ENCODE results near the gene PTDSS2.
"Not testable (repeated sequence)": the region's sequence is repeated elsewhere in the genome, so short reads cannot be mapped to it uniquely, and the experiment has no call there.

PTDSS2 gene

DNA sequence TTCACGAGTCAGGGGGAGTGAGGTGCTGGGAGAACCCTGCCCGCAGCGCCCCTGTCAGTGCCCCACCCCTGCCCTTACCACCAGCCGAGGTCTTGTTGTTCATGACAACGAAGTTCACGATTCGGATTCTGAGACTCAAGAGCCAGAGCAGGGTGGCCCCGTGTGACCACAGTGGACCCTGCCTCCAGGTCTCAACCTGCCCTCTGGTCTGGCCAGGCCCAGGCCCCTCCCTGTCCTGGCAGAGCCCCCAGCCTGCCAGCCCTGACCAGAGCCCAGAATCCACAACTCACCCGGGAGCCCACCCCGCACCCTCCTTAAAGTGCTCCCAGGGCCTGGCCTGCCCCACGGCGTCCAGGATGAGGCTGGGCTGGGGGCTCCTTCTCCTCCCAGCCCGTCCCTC, 18.2 kb upstream of the PTDSS2 start:
- no peak for DNase-seq (ENCODE audit: low read depth in 2 of 2)

DNA sequence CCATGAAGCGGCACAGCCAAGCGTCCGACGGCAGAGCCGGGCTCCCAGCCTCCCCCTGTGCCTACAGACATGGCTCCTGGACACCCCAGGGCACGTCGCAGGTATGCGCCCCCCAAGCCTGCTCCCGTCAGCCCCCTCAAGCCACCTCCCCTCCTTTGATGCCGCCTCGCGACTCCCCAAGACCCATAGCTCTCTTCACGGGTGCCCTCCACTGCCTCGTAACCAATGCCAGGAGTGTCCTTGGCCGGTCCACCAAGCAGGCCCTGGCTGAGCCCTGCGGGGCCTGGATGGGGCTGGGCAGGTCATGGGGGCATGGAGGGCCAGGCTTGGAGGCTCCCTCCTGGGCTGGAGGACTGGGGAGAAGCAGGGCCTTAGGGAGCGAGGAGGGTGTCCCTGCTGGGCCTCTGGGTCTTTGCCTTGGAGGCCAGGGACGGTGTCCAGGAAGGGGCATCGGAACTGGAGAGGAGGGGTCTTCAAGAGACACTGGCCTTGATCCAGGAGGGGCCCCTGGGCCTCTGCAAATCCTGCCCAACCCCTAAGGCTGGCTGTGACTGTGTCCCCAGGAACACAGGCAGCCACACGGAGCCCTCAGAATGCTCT, 17.5 kb upstream of the PTDSS2 start:
- no peak for DNase-seq (ENCODE audit: low read depth in 2 of 2)

DNA sequence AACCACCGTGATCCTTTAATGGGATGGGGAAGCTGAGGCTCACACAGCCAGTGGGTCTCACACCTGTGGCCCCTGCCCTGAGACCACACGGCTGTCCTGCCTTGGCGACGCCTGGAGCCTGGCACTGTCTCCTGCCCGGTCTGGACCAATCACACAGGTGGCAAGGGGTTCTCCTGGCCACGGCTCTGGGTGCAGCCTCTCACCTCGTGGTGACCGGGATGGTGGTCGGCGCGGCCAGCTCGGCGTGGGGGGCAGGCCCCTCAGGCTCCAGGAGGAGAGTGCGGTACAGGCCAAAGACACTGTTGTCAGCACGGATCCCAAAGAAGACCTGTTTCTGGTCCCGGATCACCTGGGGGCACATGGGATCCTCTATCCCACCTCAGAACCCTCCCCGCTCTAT, 17.0 kb upstream of the PTDSS2 start:
- DNase-seq (ENCODE audit: low read depth in 2 of 2) = no peak

DNA sequence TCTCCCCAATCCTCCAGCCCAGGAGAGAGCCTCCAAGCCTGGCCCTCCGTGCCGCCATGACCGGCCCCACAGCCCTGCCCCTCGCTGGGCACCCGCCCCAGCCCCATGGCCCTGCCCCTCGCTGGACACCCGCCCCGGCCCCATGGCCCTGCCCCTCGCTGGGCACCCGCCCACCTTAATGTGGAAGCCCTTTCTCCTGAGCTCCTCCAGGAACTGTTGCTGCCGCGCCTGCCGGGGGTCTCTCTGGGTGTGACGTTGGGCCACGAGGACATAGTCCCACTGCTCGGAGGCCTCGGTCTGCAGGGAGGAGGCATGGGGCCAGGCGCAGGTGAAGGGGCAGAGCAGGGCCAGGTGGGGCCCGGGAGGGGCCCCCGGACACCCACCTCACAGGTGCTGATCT, 16.4 kb upstream of the PTDSS2 start:
- DNase-seq (ENCODE audit: low read depth in 2 of 2) = no peak

DNA sequence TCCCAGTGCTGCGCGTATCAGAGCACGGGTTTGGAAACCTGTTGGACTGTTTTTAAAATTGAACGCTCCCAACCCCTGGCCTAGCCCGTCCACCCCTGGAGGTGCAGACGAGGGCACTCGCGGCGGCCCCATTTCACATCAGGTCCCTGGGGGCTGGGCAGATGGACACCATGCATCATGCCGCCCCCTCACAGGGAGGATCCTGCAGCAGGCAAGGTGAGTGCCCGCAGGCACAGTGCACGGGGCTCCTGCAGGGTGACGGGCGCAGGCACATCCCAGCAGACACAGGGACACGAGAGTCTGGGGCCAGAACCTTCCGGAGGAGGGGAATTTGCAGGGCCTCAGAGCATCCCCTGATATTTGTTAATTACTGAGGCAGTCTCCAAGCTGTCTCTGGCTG, 15.6 kb upstream of the PTDSS2 start:
- no peak for DNase-seq (ENCODE audit: low read depth in 2 of 2)

DNA sequence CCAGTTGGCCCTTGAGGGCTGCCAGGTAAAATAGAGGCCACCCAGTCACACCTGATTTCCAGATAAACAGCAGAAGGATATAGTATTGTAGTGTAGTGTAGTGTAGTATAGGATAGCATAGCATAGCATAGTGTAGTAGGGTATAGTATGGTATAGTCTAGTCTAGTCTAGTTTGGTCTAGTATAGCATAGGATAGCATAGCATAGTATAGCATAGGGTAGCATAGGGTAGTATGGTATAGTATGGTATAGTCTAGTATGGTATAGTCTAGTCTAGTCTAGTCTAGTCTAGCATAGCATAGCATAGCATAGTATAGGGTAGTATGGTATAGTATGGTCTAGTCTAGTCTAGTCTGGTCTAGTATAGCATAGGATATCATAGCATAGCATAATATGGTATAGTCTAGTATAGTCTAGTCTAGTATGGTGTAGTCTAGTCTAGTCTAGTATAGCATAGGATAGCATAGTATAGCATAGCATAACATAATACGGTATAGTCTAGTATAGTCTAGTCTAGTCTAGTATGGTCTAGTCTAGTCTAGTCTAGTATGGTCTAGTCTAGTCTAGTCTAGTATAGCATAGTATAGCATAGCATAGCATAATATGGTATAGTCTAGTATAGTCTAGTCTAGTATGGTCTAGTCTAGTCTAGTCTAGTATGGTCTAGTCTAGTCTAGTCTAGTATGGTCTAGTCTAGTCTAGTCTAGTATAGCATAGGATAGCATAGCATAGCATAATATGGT, 14.9 kb upstream of the PTDSS2 start:
- not testable (repeated sequence) for DNase-seq (ENCODE audit: low read depth in 2 of 2)

DNA sequence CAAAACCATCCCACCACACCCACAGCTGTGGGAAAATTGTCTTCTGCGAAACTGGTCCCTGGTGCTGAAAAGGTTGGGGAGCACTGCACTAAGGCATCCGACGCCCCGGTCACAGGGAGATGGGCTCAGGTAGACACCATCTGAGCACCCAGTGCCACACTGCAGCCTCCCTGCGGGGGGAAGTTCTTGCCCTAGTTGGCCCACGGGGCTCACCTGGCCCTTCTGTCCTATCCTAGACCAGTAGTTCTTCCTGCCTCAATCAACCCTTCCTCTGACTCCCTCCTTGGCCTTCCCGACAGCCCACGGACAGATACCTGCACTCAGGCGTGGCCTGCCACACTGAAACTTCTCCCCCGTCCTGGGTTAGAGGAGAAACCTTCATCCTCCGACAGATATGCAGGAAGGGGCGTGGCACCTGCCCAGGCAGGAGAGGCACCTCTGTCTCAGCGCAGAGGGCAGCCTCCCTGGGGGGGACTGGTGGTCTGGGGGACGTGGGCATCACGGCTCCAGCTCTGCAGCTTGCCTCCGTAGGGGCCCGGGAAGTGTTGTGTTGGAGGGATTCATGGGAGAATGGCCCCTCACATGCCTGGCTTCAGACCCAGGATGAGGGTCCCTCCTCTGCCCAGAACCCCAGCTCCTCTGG, 12.7 kb upstream of the PTDSS2 start:
- no peak for DNase-seq (ENCODE audit: low read depth in 2 of 2)

DNA sequence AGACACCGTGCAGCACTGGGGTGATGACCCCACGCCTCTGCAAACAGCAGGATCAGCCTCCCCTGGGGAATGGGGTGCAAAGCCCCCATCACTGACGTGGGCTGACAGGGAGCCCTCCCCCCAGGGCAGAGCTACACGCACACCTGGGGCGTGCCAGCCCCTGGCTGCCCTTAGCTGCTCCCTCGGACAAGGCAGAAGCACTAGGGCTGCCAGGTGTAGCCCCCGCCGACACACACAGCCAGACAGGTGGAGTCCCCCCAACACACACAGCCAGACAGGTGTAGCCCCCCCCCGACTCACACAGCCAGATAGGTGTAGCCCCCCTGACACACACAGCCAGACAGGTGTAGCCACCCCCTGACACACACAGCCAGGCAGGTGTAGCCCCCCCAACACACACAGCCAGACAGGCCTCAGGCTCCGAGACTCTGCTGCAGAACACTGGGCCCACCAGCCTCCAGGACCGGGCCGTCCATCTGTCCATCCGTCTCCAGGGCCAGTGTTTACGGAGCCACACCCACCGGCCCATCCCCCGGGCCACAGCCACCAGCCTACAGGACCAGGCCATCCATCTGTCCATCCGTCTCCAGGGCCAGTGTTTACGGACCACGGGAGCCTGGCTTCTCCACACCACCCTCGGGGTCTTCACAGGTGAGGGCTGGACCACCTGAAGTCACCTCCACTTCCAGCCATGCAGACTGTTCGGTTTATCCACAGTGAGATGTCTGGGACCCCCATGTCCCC, 11.8 kb upstream of the PTDSS2 start:
- no peak for DNase-seq (ENCODE audit: low read depth in 2 of 2)

DNA sequence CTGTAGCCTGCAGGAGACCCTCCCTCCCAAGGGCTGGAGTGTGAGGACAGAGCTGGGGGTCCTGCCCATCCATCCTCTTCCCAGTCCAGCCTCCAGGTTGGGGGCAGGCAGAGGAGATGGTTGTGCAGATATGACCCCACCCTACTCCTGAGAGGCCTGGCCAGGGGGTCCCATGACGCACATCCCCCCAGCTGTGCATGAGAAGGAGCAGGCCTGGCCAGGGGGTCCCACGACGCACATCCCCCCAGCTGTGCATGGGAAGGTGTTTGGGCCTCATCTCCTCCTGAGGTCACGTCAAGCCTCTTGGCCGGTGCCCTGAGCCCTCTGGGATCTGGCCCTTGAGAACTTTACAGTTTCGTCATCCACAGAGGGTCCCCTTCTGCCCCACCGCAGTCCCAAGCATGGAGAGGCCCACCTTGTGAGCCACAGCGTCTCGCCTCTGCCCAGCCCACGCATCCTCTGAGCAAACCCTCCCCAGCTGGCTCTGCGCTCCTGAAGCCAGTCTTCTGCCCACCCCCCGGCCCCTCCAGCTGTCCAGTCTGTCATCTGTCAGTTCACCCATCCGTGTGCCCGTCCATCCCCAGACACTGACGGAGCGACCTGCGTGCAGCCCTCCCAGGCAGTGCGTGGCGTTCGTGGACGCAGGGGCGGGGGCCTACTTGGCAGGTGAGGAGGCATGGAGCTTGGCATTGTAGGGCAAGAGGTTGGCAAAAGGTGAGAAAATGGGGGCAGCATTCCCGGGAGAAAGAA, 10.6 kb upstream of the PTDSS2 start:
- no peak for DNase-seq (ENCODE audit: low read depth in 2 of 2)

DNA sequence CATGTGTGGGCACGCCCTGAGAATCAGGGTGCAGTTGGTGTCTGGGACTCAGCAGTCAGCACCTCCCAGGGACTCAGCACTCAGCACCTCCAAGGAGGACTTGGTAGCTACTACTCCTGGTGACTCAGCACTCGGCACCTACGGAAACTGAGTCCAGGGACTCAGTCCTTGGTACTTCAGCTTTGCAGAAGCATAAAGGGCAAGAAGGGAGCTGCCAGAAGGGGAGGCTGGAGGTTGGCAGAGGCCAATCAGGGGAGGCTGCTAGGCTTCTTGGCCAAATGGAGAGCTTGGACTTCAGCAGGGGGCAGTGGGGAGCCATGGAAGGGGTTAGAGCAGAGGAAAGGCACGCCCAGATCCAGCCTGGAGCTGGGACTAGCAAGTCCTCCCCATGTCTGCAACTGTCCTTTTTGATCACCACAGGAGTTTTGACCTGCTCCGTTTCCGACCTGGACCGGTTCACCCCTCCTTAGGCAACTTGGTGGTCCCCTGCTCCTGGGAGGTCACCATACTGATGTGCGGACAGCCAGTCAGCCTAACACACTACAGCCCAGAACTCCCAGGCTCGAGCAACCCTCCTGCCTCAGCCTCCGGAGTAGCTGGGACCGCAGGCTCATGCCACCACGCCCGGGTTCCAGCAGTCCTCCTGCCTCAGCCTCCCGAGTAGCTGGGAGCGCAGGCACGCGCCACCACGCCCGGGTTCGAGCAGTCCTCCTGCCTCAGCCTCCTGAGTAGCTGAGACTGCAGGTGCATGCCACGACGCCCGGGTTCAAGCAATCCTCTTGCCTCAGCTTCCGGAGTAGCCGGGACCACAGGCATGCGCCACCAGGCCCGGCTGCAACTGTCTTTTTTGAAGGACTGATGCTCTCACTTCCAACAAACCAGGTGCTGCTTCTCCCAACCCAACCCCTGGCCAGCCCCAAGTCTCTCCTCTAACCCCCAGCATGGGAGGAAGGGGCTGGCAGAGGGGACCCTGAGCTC, 9.7 kb upstream of the PTDSS2 start:
- no peak for DNase-seq (ENCODE audit: low read depth in 2 of 2)

DNA sequence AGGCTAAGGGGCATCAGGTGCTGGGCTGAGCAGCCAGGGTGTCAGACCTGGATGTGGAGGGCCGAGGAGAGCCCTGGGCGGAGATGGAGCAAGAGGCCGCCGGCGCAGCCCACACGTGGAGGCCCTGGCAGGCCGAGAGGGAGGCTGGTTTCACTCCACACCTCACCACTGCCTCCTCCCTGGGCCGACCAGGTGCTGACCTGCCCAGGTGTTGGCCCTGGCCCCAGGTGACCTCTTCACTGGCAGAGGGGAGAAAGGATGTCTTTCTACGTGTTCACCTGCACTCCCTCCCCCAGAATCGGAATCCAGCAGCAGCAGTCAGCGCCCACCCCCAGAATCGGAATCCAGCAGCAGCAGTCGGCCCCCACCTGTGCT, 9.0 kb upstream of the PTDSS2 start:
- no peak for DNase-seq (ENCODE audit: low read depth in 2 of 2)

DNA sequence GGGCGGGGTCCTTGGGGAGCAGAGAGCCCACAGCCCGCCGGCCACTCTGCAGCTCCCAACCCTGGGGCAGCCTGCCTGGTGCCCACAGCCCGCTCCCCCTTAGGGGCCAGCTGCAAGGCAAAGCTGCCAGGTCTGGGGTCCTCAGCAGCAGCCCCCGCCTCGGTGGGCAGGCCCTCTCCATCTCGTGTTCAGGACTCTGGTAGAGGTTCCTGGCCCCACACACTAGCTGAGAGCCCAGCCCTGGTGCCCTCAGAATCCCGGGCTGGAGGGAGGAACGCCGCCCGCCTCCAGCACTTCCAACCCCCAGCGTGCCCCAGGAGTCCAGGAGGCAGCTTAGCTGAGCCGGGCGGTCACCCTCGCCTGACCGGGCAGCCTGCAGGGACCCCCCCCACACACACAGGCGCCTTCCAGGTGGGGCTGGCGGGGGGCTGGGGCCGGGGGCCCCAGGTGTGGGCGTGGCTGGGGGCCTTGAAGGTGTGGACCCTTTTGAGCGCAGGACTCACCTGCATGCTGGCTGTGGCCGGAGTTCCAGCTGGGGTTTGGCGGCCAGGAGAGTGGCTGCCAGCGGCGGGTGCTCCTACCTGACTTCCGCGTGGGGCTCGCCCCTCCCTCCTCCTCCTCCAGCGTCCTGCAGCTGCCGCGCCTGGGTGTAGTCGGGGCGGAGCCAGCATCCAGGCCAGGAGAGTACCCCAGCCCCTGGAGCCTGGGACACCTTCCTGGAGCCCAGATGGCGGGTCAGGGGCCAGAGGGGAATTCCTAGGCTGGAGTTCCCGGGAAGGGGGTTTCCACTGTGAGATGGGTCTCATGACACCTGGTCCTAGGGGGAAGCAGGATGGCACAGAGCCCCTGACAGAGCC, 8.4 kb upstream of the PTDSS2 start, which contains the start of gene ANO9:
ANO9 (minus strand) TSS at position 594 of the 857 bp plus-strand sequence; CDS start at position 509, 85 bp downstream.
- peak in 1 of 2 donors; percentile 53 for DNase-seq (ENCODE audit: low read depth in 2 of 2)

DNA sequence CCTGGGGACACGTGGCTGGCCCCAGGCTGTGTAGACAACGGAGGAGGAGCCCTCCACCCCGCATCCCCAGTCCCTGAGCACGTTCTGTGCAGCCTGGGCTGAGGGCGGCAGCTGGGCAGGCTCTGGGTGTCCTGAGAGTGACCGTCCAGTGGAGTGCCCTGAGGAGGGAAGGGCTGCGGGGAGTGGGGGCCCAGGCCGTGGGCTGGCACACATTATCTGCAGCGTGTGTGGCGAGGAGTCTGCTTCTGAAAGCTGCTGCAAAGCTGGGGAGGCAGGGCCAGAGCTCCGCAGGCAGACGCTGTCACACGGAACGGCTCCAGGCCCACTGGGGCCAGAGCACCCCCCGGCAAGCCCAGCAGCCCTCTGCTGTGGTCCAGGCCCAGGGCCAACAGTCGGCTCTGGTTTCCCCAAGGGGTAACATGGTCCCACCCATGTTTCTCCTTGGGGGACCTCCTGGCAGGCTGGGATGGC, 7.4 kb upstream of the PTDSS2 start:
- DNase-seq (ENCODE audit: low read depth in 2 of 2) = no peak

DNA sequence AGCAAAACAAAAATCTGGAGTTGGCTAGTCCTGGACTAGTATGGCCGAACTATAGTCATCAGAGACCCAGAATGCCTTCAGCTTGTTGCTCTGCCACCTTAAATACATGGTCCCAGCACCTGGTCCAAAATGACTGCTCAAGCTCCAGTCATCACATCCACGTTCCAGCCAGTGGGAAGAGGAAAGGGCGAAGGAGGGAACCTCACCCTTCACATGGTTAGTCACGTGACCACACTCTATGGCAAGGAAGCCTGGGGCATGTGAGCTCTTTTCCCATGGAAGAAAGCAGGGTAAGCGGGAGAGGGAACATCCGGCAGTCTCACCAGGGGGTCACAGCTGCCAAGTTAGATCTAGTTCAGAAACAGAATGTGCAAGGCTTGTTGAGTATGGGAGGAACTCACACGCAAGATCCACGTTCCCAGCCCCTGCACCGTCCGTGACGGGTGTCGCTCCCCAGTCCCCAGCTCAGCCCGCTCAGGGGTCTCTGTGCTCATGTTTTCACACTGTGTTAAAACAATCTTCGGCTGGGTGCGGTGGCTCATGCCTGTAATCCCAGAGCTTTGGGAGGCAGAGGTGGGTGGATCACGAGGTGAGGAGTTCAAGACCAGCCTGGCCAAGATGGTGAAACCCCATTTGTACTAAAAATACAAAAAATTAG, 6.4 kb upstream of the PTDSS2 start:
- DNase-seq (ENCODE audit: low read depth in 2 of 2) = no peak

DNA sequence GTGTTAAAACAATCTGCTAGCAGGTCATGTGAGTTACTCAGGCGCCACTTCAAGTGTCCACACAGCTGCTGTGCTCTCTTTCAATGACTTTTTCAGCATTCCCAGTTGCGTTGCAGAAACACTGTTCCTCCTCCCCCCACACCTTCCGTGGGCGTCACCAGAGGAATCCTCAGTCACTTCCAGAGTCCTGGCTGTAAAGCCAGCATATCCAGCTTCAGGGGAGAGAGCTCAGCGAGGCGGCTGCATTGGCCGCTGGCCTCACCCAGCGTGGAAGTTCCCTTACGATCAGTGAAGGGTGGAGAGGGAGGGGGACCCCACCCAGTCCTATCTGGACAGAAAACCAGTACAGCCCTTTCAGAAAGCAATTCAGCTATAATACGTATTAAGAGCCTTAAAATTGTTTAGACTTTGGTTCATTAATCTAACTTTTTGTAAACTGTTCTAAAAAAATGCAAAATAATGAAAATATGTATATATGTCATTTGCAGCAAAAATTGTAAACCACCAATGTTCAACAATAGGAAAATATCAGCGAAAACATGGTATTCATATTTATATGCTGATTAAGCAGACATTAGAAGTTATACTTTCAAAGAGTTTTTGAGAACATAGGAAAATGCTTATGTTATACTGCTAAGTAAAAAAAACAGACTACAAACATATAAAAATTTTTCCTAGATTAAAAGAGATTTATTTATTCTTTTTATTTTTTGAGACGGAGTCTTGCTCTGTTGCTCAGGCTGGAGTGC, 5.5 kb upstream of the PTDSS2 start:
- no peak for DNase-seq (ENCODE audit: low read depth in 2 of 2)

DNA sequence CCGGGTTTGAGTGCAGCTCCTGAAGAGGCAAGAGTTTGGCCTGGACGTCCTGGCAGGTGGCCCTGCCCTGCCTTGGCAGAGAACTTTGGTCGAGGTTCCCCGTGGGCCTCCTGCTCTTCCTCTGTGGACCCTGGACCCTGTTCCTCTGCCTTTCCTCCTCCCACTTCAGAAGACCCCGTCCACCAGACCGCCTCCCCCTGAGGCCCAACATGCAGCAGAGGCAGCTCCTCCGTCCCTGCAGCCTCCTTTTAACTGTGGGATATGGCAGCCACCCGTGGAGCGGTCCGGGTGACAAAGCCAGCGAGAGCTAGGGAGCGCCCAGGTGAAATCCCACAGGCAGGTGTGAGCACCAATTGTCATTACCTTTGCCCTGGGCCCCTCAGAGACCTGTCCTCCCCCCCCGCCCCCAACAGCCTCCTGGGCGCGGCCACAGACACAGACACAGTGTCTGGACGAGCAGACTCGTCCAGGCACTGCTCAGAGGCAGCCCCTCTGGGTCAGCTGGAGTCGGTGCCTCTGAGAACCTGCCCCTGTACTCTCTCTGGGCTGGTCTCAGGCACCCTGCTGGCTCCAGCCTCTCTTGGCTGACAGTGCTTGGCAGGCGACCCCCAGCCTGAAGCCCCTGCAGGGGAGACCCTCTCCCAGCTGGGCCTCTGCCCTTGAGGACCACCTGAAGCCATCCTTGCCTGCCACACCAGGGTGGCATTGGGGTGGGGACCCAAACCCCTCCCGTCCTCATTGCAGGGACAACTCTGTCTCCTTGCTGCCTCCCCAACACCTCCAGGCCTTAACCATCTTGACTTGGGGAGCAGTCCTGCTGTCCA, 4.1 kb upstream of the PTDSS2 start:
- DNase-seq (ENCODE audit: low read depth in 2 of 2) = no peak

DNA sequence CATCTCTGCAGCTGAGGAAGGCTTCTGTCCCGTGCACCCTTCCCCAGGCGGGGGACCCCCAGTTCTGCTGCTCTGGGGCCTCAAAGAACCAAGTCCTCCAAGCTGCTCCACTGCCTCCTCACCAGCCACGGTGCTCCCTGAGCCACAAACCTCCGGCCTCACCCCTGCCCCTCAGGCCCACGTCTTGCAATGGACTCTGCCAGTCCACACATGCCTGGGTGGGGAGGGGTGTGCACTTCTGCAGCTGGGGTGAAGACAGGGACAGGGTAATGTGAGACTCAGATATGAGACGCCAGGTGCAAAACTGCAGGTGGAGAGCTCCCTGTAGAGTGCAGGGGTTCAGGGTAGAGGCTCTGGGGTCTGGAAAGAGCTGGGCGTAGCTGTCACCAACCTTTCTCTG, 3.2 kb upstream of the PTDSS2 start:
- no peak for DNase-seq (ENCODE audit: low read depth in 2 of 2)
